ENCODE results near the gene SLC35A3.

GRCh38 chr1:100076319-100076718 is 106.5 kb downstream of the SLC35A3 start:
- no peak for TF ChIP-seq CTCF (IDR thresholded peaks at IDR 0.05)
- TF ChIP-seq ZFX (IDR thresholded peaks at IDR 0.05; ENCODE audit: borderline replicate concordance) = no peak
